Breast epithelium (tissue), 4 donors: Measurements from ENCODE around the gene GPR35. TPM values are rescaled to one million over a fixed set of nuclear protein-coding genes. Genes with fewer than 3 reads are reported as not detected.
"Not testable (repeated sequence)": the region's sequence is repeated elsewhere in the genome, so short reads cannot be mapped to it uniquely, and the experiment has no call there.

Experiments
- DNase-seq, 2 donors: peaks; one replicate each; pipeline ENCODE4 v3.0.0-alpha.2; 2019; ENCODE audit warnings: low spot score in 2 of 2
- H3K27ac ChIP-seq, 2 donors: fragments of 200-600 bp; sonication (generic) in 1 of 2; one replicate each; pipeline ENCODE4 v1.5.1; 2016 to 2019; ENCODE audit warnings: mild to moderate bottlenecking in 1 of 2
- H3K27me3 ChIP-seq, 2 donors: fragments of 200-600 bp; sonication (generic) in 1 of 2; one replicate each; pipeline versions ENCODE4 v1.5.1 to v1.6.0; 2017 to 2019; ENCODE audit warnings: control low read depth in 1 of 2, mild to moderate bottlenecking in 1 of 2
- H3K36me3 ChIP-seq: fragments of 200-600 bp; one replicate; pipeline ENCODE4 v1.5.1; 2019
- H3K4me1 ChIP-seq, 2 donors: fragments of 200-600 bp; sonication (generic); one replicate each; pipeline ENCODE4 v1.5.1; 2016 to 2019; ENCODE audit warnings: control low read depth in 1 of 2
- H3K4me3 ChIP-seq, 3 donors: fragments of 200-600 bp; sonication (generic); 1 replicate in 2 of 3; 2 replicates in 1 of 3; pipeline ENCODE4 v1.5.1; 2016 to 2019; ENCODE audit warnings: mild to moderate bottlenecking in 3 of 3, moderate library complexity in 2 of 3
- H3K9me3 ChIP-seq, 2 donors: fragments of 200-600 bp; sonication (generic) in 1 of 2; one replicate each; pipeline ENCODE4 v1.5.1; 2016 to 2019; ENCODE audit warnings: control low read depth in 1 of 2
- POLR2A ChIP-seq: fragments of 450-650 bp; IDR thresholded peaks from one replicate; pipeline ENCODE4 v1.6.1; 2016; ENCODE audit warnings: antibody characterized with exemption, mild to moderate bottlenecking, moderate library complexity
- POLR2AphosphoS5 ChIP-seq, 3 donors: sonication (generic); formaldehyde crosslinking; IDR thresholded peaks; one replicate each; pipeline ENCODE4 v1.6.1; 2017; ENCODE audit warnings: antibody characterized with exemption in 3 of 3
- intact Hi-C: fragments of 100-400 bp; cut with DNase I; formaldehyde crosslinking; loops from one replicate; pipeline ENCODE4 v1.15.1; 2023; ENCODE audit warnings: low total_unique reads
- total RNA-seq, 3 donors: library from RNA; depleted of rRNA; stranded (reverse); fragments of >200 nt; gene quantifications; one replicate each; pipeline ENCODE4 v1.1.0, GENCODE V29; 2016
- TF ChIP-seq, protein P1 (sequence below), 3 donors: fragments of 450-650 bp; IDR thresholded peaks; one replicate each; pipeline ENCODE4 v1.5.1; 2016 to 2017; ENCODE audit warnings: antibody characterized with exemption in 3 of 3, mild to moderate bottlenecking in 3 of 3, moderate library complexity in 3 of 3

The GPR35 gene
- total RNA-seq, 3 donors from 2014 or later: 1.6 to 4.7 (median 2.6) TPM

DNA sequence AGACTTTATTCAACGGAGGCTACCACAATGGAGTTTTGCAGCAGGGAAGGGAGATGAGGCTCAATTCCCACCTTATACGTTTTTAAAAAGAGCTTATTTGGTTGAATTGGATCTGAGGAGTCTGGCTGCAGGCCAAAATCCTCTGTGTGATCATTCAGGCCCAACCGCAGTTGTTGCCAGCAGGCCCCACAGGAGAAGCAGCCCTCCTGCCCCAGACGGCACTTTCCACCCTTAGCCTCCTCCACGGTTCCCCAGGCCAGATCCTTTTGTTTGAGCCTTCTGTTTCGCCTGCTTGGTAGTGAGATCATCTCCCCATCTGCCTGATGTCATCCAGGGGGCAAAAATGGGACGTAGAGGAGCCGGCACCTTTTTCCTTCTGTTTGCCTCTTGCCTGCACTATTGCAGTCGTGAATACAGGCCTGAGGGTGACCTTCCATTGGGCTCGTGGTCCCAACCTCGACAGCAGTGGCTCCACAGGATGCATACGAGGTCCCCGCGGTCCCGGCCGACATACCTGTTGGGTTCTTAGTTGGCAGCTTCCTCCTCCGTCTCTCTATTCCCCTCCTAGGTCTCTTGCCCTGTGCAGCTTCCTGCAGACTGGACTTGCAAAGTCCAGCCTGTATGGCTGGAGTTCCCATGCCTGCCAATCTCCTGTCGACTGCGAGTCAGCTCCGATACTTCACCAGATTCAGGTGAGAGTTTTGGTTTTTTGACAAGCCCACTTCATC lies 9.3 kb upstream of the GPR35 start:
- no peaks in the 10 kb centered on the region for H3K27me3 ChIP-seq
- H3K9me3 ChIP-seq: no peaks in the 10 kb centered on the region
- H3K4me3 ChIP-seq: no peak overlapping the region
- TF ChIP-seq POLR2AphosphoS5 (IDR thresholded peaks at IDR 0.05) (no peak), POLR2A (no peak)
- TF ChIP-seq, protein P1, sequence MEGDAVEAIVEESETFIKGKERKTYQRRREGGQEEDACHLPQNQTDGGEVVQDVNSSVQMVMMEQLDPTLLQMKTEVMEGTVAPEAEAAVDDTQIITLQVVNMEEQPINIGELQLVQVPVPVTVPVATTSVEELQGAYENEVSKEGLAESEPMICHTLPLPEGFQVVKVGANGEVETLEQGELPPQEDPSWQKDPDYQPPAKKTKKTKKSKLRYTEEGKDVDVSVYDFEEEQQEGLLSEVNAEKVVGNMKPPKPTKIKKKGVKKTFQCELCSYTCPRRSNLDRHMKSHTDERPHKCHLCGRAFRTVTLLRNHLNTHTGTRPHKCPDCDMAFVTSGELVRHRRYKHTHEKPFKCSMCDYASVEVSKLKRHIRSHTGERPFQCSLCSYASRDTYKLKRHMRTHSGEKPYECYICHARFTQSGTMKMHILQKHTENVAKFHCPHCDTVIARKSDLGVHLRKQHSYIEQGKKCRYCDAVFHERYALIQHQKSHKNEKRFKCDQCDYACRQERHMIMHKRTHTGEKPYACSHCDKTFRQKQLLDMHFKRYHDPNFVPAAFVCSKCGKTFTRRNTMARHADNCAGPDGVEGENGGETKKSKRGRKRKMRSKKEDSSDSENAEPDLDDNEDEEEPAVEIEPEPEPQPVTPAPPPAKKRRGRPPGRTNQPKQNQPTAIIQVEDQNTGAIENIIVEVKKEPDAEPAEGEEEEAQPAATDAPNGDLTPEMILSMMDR (IDR thresholded peaks at IDR 0.05): no peak
- no peak for DNase-seq
- intact Hi-C loops: no loop called here
- no peak overlapping the region for H3K27ac ChIP-seq
- no peaks in the 10 kb centered on the region for H3K4me1 ChIP-seq
- no peaks in the 10 kb centered on the region for H3K36me3 ChIP-seq

DNA sequence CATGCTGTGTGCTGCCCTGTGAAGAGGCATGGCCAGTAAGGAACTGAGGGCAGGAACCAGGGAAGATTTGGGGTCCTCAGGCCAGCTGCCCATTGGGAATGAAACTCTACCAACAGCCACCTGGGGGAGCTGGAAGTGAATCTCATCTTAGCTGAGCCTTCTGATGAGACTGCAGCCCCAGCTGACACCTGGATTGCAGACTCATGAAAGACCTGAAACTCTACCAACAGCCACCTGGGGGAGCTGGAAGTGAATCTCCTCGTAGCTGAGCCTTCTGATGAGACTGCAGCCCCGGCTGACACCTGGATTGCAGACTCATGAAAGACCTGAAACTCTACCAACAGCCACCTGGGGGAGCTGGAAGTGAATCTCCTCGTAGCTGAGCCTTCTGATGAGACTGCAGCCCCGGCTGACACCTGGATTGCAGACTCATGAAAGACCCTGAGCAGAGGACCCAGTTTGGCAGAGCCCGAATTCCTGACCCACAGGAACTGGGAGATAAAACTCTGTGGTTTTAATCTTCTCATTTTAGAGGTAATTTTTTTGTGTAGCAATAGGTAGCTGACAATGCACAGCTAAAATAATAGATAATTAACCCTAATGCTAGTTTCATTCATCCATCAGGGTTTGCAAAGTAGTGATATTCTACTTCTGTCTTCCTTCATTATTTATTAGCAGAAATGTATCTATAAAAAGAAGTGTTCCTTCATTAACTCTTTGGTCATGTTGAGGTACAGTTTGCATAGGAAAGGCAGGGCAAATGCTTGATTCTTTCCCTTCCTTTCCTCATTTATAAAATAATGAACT lies 8.2 kb upstream of the GPR35 start:
- intact Hi-C loops, H3K9me3 ChIP-seq, H3K36me3 ChIP-seq, DNase-seq, H3K4me1 ChIP-seq, H3K27ac ChIP-seq, H3K27me3 ChIP-seq, H3K4me3 ChIP-seq: not testable (repeated sequence)

DNA sequence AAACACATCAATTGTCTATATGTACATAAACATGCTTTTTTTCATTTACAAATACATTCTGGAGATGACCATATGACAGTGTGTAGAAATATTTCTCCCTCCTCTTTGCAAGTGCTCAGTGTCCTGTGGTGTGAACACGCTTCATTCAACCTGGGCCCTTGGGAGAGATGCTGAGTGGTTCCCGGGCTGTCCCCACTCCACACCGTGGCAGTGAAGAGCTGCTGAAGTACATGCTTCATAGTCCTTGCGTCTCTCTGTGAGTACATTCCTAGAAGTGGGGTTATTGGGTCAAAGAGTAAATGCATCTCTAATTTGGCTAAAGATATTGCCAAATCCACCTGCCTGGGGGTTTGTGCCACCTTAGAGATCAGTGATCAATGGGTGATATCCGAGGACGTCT lies 6.5 kb upstream of the GPR35 start:
- intact Hi-C loops: no loop called here
- H3K27ac ChIP-seq: no peak overlapping the region
- no peak for DNase-seq
- H3K4me1 ChIP-seq: no peaks in the 10 kb centered on the region
- H3K36me3 ChIP-seq: no peaks in the 10 kb centered on the region
- H3K4me3 ChIP-seq: no peak overlapping the region
- H3K27me3 ChIP-seq: no peaks in the 10 kb centered on the region
- TF ChIP-seq, protein P1 (IDR thresholded peaks at IDR 0.05): no peak
- TF ChIP-seq POLR2A (no peak), POLR2AphosphoS5 (IDR thresholded peaks at IDR 0.05) (no peak)
- no peaks in the 10 kb centered on the region for H3K9me3 ChIP-seq

DNA sequence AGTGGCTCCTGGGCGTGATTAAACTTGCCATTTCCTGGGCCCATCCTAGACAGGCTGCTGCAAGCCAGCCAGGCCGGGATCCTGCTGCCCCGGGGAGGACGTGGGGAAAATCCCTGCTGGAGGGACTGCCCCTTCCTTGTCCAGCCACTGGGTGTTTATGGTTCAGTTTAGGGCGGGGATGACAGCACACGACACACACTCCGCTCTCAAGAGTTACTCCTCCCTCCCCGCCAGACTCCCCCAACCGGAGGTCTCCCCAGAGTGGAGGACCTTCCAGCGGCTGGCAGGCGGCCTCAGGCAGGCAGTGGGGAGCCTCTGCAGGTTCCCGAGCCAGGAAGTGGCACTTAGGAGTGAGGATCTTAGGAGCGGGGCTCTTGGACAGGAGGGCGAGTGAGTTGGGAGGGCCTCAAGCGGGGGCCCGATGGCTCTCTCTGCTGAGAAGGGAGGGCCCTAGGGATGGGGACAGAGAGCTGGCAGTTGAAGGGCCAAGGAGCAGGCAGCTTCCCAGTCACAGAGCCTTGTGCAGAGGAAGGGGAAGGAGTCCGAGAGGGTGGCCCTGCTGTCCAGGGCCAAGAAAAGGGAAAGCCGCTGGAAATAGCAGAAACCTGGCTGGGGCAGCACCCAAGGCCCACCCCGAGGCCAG lies 5.7 kb upstream of the GPR35 start:
- Histone ChIP-seq H3K4me3 (no peak overlapping the region), H3K4me1 (no peaks in the 10 kb centered on the region), H3K27me3 (no peaks in the 10 kb centered on the region), H3K36me3 (no peaks in the 10 kb centered on the region), H3K27ac (no peak overlapping the region), H3K9me3 (no peaks in the 10 kb centered on the region)
- intact Hi-C loops: no loop called here
- TF ChIP-seq, protein P1 (IDR thresholded peaks at IDR 0.05): no peak
- no peak for DNase-seq

DNA sequence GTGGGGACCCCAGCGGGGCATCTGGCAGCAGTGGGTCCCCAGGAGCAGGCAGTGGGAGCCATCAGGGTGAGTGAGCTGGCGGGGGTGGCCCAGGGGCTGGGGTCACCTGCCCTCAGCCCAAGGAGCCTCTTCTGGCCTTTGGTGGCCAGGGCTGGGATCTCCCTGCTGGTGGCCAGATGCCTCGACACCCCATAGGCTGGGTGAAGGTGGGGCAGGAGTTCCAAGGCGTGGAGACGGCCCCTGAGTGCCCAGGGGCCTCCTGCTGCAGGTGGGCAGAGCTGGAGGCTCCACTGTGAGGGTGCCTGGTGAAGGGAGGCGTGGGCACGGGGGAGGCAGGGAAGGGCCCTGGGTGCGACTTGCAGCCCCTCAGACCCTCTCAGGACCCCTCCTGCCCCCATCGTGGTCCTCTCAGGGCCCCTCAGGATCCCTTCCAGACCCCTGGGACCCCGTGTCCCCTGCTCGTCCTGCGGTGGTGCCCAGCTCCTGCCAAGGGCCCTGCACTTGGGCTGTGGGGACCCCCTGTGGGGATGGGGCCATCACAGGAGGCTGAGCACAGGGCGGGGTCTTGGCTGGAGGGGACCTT lies 5.0 kb upstream of the GPR35 start:
- TF ChIP-seq POLR2A (no peak), POLR2AphosphoS5 (IDR thresholded peaks at IDR 0.05) (no peak)
- TF ChIP-seq, protein P1 (IDR thresholded peaks at IDR 0.05): no peak
- H3K9me3 ChIP-seq: no peaks in the 10 kb centered on the region
- H3K27ac ChIP-seq: no peak overlapping the region
- intact Hi-C loops: no loop called here
- DNase-seq: peak in 1 of 2 donors; percentile 40
- no peaks in the 10 kb centered on the region for H3K27me3 ChIP-seq
- no peaks in the 10 kb centered on the region for H3K4me1 ChIP-seq
- H3K36me3 ChIP-seq: no peaks in the 10 kb centered on the region
- H3K4me3 ChIP-seq: no peak overlapping the region
